Measurements from ENCODE around the gene FXYD1. TPM values are rescaled to one million over a fixed set of nuclear protein-coding genes. Genes with fewer than 3 reads are reported as not detected.

Gene FXYD1
- polyA plus RNA-seq, 1 of the 3 experiments (the other 2 are of a cell fraction): 0.12 TPM

DNA sequence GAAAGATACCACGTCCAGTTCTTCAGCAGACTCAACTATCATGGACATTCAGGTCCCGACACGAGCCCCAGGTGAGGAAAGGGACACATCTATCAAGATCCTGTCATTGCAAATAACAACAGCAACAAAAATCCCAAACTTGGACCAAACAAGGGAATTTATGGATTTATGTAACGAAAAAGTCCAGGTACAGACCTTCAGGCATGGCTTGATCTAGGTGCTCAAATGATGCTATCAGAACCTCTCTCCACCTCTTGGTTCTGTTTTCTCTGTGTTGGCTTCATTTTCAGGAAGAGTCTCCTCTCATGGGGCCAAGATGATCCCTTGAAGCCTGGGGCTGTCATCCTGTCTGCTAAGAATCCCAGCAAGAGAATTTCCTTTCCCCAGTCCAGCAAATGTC, 18.8 kb downstream of the FXYD1 start (continued):
- TF ChIP-seq, protein P1, sequence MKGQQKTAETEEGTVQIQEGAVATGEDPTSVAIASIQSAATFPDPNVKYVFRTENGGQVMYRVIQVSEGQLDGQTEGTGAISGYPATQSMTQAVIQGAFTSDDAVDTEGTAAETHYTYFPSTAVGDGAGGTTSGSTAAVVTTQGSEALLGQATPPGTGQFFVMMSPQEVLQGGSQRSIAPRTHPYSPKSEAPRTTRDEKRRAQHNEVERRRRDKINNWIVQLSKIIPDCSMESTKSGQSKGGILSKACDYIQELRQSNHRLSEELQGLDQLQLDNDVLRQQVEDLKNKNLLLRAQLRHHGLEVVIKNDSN (IDR thresholded peaks at IDR 0.05; ENCODE audit: borderline replicate concordance, low read depth): no peak
- TF ChIP-seq TCF12 (IDR thresholded peaks at IDR 0.05): no peak

GRCh38 chr19:35159606-35160005, 21.0 kb downstream of the FXYD1 start:
- Histone ChIP-seq H3K36me3 (replicated peaks in 1 of 2; ENCODE audit: control insufficient read depth in 1 of 2, insufficient read depth in 2 of 2, low read length in 1 of 2) (peaks cover 4 to 53% of the 10 kb centered on the region in 2 experiments), H3K27me3 (ENCODE audit: insufficient read depth) (no peaks in the 10 kb centered on the region), H3K9ac (no peak overlapping the region), H3K9me3 (no peaks in the 10 kb centered on the region; the same call in 1 of the 2 replicates), H3K9me2 (no peaks in the 10 kb centered on the region), H3K79me2 (ENCODE audit: insufficient read depth) (peaks cover 18% of the 10 kb centered on the region), H3K4me1 (ENCODE audit: control insufficient read depth in 1 of 2, insufficient read depth in 2 of 2, low read depth in 1 of 2, low read length in 1 of 2) (peaks cover 0 to 3% of the 10 kb centered on the region in 2 experiments; a peak in 1 of 4 replicates), H4K20me1 (ENCODE audit: insufficient read depth) (no peaks in the 10 kb centered on the region), H3K27ac (ENCODE audit: low read depth in 2 of 2, low read length in 1 of 2) (no peak overlapping the region), H3K4me3 (ENCODE audit: low read depth in 2 of 2, low read length in 1 of 2) (no peak overlapping the region), H3K4me2 (no peak overlapping the region), H3F3A (replicated peaks; ENCODE audit: insufficient read depth) (no peaks in the 10 kb centered on the region), H2AFZ (ENCODE audit: low read depth) (no peak overlapping the region)
- CTCF ChIA-PET: interaction anchor here (1.3 to 2.0 kb wide), 2 partner anchors 45 to 93 kb away, joined by 5 read pairs; no protein-coding TSS in a partner anchor
- POLR2A ChIA-PET: no interaction called here
- no peak for DNase-seq
- WGBS (ENCODE audit: low lambda C conversion rate): 72% methylated on average over 8 of the region's 8 CpGs
- TF ChIP-seq RFX5 (IDR thresholded peaks at IDR 0.05; ENCODE audit: low read length) (no peak), RCOR1 (IDR thresholded peaks at IDR 0.05; ENCODE audit: low read length) (no peak), MEF2A (IDR thresholded peaks at IDR 0.05; ENCODE audit: borderline replicate concordance, low read depth) (no peak), NRF1 (IDR thresholded peaks at IDR 0.05; ENCODE audit: low read depth, low read length) (no peak), ELF1 (IDR thresholded peaks at IDR 0.05) (no peak), FOXJ3 (CRISPR knock-in tag; IDR thresholded peaks at IDR 0.05) (no peak)
- TF ChIP-seq, protein P2, sequence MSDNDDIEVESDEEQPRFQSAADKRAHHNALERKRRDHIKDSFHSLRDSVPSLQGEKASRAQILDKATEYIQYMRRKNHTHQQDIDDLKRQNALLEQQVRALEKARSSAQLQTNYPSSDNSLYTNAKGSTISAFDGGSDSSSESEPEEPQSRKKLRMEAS (IDR thresholded peaks at IDR 0.05; ENCODE audit: low read depth): no peak

- peaks cover 5% of the 10 kb centered on the region for H3K79me2 ChIP-seq (ENCODE audit: insufficient read depth)
- H3K27ac ChIP-seq (ENCODE audit: low read depth in 2 of 2, low read length in 1 of 2): no peak overlapping the region
- ChIA-PET POLR2A (no interaction called here), CTCF (interaction anchor here (1.0 to 2.0 kb wide), 3 partner anchors 93 to 308 kb away, joined by 3 to 5 read pairs (median 3); no protein-coding TSS in a partner anchor)
- H3K36me3 ChIP-seq (replicated peaks in 1 of 2; ENCODE audit: control insufficient read depth in 1 of 2, insufficient read depth in 2 of 2, low read length in 1 of 2): peaks cover 6 to 66% of the 10 kb centered on the region in 2 experiments
- no peak overlapping the region for H3K4me3 ChIP-seq (ENCODE audit: low read depth in 2 of 2, low read length in 1 of 2)
- no peak overlapping the region for H2AFZ ChIP-seq (ENCODE audit: low read depth)
- H3K9me3 ChIP-seq: no peaks in the 10 kb centered on the region; the same call in 1 of the 2 replicates
- H3K9me2 ChIP-seq: no peaks in the 10 kb centered on the region
- WGBS (ENCODE audit: low lambda C conversion rate): 80% methylated on average over 9 of the region's 9 CpGs
- no peaks in the 10 kb centered on the region for H4K20me1 ChIP-seq (ENCODE audit: insufficient read depth)
- H3K4me2 ChIP-seq: no peak overlapping the region
- H3K4me1 ChIP-seq (ENCODE audit: control insufficient read depth in 1 of 2, insufficient read depth in 2 of 2, low read depth in 1 of 2, low read length in 1 of 2): no peaks in the 10 kb centered on the region
- H3F3A ChIP-seq (replicated peaks; ENCODE audit: insufficient read depth): no peaks in the 10 kb centered on the region
- no peaks in the 10 kb centered on the region for H3K27me3 ChIP-seq (ENCODE audit: insufficient read depth)
- TF ChIP-seq RXRA (IDR thresholded peaks at IDR 0.05; ENCODE audit: borderline replicate concordance, low read depth) (no peak), GABPA (IDR thresholded peaks at IDR 0.05; ENCODE audit: low read depth) (no peak), ELF1 (IDR thresholded peaks at IDR 0.05) (no peak), SIN3A (IDR thresholded peaks at IDR 0.05; ENCODE audit: borderline replicate concordance, low read depth, low read length) (no peak), NFIC (IDR thresholded peaks at IDR 0.05; ENCODE audit: borderline replicate concordance) (no peak), GATA2 (CRISPR knock-in tag; IDR thresholded peaks at IDR 0.05) (no peak), NRF1 (IDR thresholded peaks at IDR 0.05; ENCODE audit: low read depth, low read length) (no peak), FOSL2 (IDR thresholded peaks at IDR 0.05; ENCODE audit: borderline replicate concordance, low read depth) (no peak), TCF12 (IDR thresholded peaks at IDR 0.05) (no peak), RCOR1 (IDR thresholded peaks at IDR 0.05; ENCODE audit: low read length) (no peak), SMC3 (IDR thresholded peaks at IDR 0.05; ENCODE audit: low read depth, low read length) (no peak), RFX5 (IDR thresholded peaks at IDR 0.05; ENCODE audit: low read length) (no peak), TEAD4 (IDR thresholded peaks at IDR 0.05; ENCODE audit: borderline replicate concordance, insufficient read depth) (no peak)
- TF ChIP-seq, protein P2 (IDR thresholded peaks at IDR 0.05; ENCODE audit: low read depth): no peak
- TF ChIP-seq, protein P1 (IDR thresholded peaks at IDR 0.05; ENCODE audit: borderline replicate concordance, low read depth): no peak
- TF ChIP-seq, protein P3, sequence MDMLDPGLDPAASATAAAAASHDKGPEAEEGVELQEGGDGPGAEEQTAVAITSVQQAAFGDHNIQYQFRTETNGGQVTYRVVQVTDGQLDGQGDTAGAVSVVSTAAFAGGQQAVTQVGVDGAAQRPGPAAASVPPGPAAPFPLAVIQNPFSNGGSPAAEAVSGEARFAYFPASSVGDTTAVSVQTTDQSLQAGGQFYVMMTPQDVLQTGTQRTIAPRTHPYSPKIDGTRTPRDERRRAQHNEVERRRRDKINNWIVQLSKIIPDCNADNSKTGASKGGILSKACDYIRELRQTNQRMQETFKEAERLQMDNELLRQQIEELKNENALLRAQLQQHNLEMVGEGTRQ (IDR thresholded peaks at IDR 0.05; ENCODE audit: borderline replicate concordance, low read depth, low read length): no peak
- H3K9ac ChIP-seq: no peak overlapping the region
- no peak for DNase-seq
Observed at GRCh38 chr19:35160629-35161433, 22.2 kb downstream of the FXYD1 start.

Measured in SK-N-SH (cell line).